ENCODE data around the gene ITPR3. TPM values are rescaled to one million over a fixed set of nuclear protein-coding genes. Genes with fewer than 3 reads are reported as not detected.

ITPR3 gene
- polyA plus RNA-seq, 1 donor (not counting 4 experiments of a cell fraction or from before 2014, with no cell fraction given): 43.3 TPM

DNA sequence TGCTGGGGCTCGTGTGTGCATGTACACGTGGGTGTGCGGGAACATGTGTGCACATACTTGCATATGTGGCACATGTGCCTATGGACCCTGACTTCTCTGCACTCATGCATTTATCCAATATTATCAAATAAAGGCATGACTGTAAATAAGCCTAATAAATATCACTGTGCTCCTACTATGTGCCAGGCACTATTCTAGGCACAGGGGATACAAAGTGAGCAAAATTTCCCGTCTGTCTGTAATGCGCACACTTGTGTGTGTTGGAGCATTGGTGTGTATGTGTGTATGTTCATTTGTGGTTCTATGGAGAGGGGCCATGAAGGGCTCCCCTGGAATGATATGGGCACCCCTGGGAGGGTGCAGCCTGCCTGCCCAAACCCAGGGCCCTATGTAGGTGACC is 41.9 kb downstream of the ITPR3 start:
- Histone ChIP-seq H3K4me1 (ENCODE audit: control insufficient read depth, extremely low read depth, insufficient read depth, low read length) (no peaks in the 10 kb centered on the region), H4K20me1 (ENCODE audit: control insufficient read depth, extremely low read depth, insufficient read depth, low read length) (no peaks in the 10 kb centered on the region), H3K36me3 (ENCODE audit: control insufficient read depth in 2 of 2, extremely low read depth in 1 of 2, insufficient read depth in 2 of 2, low read length in 2 of 2) (peaks cover 44 to 53% of the 10 kb centered on the region in 2 experiments), H3K9me3 (ENCODE audit: control insufficient read depth, low read depth, low read length) (no peaks in the 10 kb centered on the region), H3K4me2 (ENCODE audit: control insufficient read depth, extremely low read depth, insufficient read depth, low read depth, low read length) (no peak overlapping the region), H3K27me3 (ENCODE audit: control insufficient read depth, extremely low read depth, insufficient read depth, low read length) (no peaks in the 10 kb centered on the region), H2AFZ (ENCODE audit: control insufficient read depth, low read length) (no peak overlapping the region), H3K9me1 (ENCODE audit: control insufficient read depth, extremely low read depth, insufficient read depth, low read length) (no peaks in the 10 kb centered on the region), H3K4me3 (ENCODE audit: control insufficient read depth in 2 of 3, extremely low read depth in 1 of 3, insufficient read depth in 2 of 3, low read depth in 1 of 3, low read length in 3 of 3) (no peak overlapping the region), H3K79me2 (ENCODE audit: control insufficient read depth, insufficient read depth, low read length) (no peaks in the 10 kb centered on the region), H3K27ac (ENCODE audit: control insufficient read depth, insufficient read depth, low read length) (no peak overlapping the region), H3K9ac (ENCODE audit: control insufficient read depth, extremely low read depth, insufficient read depth, low read length) (no peak overlapping the region)
- DNase-seq (ENCODE audit: low read depth, low spot score) (no peak), FAIRE-seq (no peak)
- TF ChIP-seq, protein P1, sequence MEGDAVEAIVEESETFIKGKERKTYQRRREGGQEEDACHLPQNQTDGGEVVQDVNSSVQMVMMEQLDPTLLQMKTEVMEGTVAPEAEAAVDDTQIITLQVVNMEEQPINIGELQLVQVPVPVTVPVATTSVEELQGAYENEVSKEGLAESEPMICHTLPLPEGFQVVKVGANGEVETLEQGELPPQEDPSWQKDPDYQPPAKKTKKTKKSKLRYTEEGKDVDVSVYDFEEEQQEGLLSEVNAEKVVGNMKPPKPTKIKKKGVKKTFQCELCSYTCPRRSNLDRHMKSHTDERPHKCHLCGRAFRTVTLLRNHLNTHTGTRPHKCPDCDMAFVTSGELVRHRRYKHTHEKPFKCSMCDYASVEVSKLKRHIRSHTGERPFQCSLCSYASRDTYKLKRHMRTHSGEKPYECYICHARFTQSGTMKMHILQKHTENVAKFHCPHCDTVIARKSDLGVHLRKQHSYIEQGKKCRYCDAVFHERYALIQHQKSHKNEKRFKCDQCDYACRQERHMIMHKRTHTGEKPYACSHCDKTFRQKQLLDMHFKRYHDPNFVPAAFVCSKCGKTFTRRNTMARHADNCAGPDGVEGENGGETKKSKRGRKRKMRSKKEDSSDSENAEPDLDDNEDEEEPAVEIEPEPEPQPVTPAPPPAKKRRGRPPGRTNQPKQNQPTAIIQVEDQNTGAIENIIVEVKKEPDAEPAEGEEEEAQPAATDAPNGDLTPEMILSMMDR (optimal IDR thresholded peaks at IDR 0.05 in 1 of 3, IDR thresholded peaks at IDR 0.05 in 1 of 3, conservative IDR thresholded peaks at IDR 0.05 in 1 of 3; ENCODE audit: extremely low read depth in 1 of 3, insufficient read depth in 2 of 3, low read length in 3 of 3): no peak
- TF ChIP-seq EZH2 (IDR thresholded peaks at IDR 0.05; ENCODE audit: low read length): no peak
- dilution Hi-C loops (cut with MboI; ENCODE audit: extremely low pct_ligation_motif_present, low sequenced_read_pairs): no loop called here

DNA sequence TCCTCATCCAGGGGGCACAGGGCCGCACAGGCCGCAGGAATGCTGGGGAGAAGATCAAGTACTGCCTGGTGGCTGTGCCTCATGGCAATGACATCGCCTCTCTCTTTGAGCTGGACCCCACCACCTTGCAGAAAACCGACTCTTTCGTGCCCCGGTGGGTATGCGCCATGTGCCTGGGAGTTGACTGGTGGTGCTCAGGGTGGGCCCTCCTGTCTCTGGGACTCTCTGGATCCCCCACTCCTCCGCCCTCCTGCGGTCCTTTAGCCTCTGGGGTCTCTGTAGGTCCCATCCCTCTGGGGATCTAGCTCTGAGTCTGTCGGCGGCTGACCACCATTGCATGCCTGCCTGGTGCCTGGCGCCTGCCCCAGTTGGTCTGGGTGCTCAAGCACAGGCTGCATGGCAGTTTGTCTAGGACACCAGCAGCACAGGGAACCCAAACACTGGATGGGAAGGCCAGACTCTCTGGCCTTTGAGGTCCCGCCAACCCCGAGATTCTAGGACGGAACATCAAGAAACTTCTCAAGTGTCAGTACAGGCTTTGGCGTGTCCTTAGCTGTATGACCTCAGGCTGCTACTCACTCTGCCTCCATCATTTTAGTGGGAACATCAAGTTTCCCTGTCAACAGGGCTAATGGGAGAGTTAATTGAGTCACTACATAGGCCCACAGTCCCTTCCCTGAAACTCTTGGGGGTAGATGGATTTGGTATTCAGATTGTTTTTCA is 42.8 kb downstream of the ITPR3 start:
- no peak overlapping the region for H3K4me3 ChIP-seq (ENCODE audit: control insufficient read depth in 2 of 3, extremely low read depth in 1 of 3, insufficient read depth in 2 of 3, low read depth in 1 of 3, low read length in 3 of 3)
- FAIRE-seq (no peak), DNase-seq (ENCODE audit: low read depth, low spot score) (no peak)
- no peak overlapping the region for H2AFZ ChIP-seq (ENCODE audit: control insufficient read depth, low read length)
- H3K9ac ChIP-seq (ENCODE audit: control insufficient read depth, extremely low read depth, insufficient read depth, low read length): no peak overlapping the region
- peaks cover 6% of the 10 kb centered on the region for H3K4me1 ChIP-seq (ENCODE audit: control insufficient read depth, extremely low read depth, insufficient read depth, low read length)
- no peaks in the 10 kb centered on the region for H4K20me1 ChIP-seq (ENCODE audit: control insufficient read depth, extremely low read depth, insufficient read depth, low read length)
- no peaks in the 10 kb centered on the region for H3K79me2 ChIP-seq (ENCODE audit: control insufficient read depth, insufficient read depth, low read length)
- H3K9me1 ChIP-seq (ENCODE audit: control insufficient read depth, extremely low read depth, insufficient read depth, low read length): no peaks in the 10 kb centered on the region
- no peak overlapping the region for H3K4me2 ChIP-seq (ENCODE audit: control insufficient read depth, extremely low read depth, insufficient read depth, low read depth, low read length)
- no peaks in the 10 kb centered on the region for H3K27me3 ChIP-seq (ENCODE audit: control insufficient read depth, extremely low read depth, insufficient read depth, low read length)
- dilution Hi-C loops (cut with MboI; ENCODE audit: extremely low pct_ligation_motif_present, low sequenced_read_pairs): no loop called here
- peaks cover 41 to 50% of the 10 kb centered on the region in 2 experiments for H3K36me3 ChIP-seq (ENCODE audit: control insufficient read depth in 2 of 2, extremely low read depth in 1 of 2, insufficient read depth in 2 of 2, low read length in 2 of 2)
- no peak for TF ChIP-seq EZH2 (IDR thresholded peaks at IDR 0.05; ENCODE audit: low read length)
- TF ChIP-seq, protein P1 (optimal IDR thresholded peaks at IDR 0.05 in 1 of 3, IDR thresholded peaks at IDR 0.05 in 1 of 3, conservative IDR thresholded peaks at IDR 0.05 in 1 of 3; ENCODE audit: extremely low read depth in 1 of 3, insufficient read depth in 2 of 3, low read length in 3 of 3): no peak
- no peaks in the 10 kb centered on the region for H3K9me3 ChIP-seq (ENCODE audit: control insufficient read depth, low read depth, low read length)
- H3K27ac ChIP-seq (ENCODE audit: control insufficient read depth, insufficient read depth, low read length): no peak overlapping the region

Data from keratinocyte (primary cell).